GM03348 (cell line): ENCODE measurements around the gene RAD51AP1.

Experiments used
- DNase-seq: peaks from one replicate; pipeline ENCODE4 v3.0.0; 2012; ENCODE audit warnings: low spot score

Gene RAD51AP1

DNA sequence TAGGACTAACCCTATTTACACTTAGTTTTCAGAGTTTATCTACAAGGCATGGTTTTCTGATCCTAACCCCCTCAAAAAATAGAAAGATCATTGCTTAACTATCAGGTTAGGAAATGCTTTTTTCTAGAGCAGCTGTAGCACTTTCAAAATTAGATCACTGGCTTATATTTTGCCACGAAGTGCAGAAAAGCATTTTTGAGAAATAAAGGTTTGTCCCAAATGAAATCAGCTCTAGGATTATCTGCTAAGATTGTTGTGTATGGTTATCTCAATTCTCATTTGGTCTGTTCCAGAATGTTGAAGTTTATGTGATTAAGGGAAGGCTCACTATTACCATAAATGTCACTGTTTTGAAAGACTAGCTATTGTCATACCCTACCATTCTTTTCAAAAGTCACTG is 13.5 kb downstream of the RAD51AP1 start:
- DNase-seq: no peak

DNA sequence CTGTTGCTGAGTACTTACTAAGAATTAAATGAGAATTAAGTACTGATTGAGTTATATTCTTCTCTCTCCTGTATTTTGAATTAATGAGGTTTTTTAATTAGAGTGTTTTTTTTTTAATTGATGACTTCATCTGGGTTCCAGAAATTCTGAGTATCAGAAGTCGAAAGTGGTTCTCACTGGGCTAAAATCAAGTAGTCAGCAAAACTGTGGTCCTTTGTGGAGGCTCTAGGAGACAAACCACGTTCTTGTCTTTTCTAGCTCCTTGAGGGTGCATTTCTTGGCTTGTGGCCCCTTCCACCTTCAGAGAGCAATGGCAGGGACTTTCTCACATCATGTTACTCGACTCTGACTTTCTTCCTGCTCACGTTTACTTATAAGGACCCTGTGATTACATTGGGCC is 15.3 kb downstream of the RAD51AP1 start:
- no peak for DNase-seq

DNA sequence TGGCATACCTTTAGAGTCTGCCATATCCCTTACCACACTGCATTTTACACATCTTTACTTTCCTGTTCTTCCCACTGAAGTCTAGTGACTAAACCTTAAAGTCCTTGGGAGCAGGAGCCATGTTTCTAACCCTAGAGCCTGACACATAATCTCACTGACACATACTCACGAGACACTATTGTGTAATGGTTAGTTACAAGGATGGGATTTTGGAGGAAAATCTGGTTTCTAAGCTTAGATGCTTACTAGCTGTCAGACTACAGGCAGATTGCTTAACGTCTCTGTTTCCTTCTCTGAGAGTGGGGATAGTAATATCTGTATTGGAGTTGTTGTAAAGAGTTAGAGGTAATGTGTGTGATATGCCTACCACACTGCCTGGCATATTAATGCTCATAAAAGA is 17.1 kb downstream of the RAD51AP1 start:
- DNase-seq: no peak

- DNase-seq: no peak
Observed at GRCh38 chr12:4556735-4557530, 18.2 kb downstream of the RAD51AP1 start.

DNA sequence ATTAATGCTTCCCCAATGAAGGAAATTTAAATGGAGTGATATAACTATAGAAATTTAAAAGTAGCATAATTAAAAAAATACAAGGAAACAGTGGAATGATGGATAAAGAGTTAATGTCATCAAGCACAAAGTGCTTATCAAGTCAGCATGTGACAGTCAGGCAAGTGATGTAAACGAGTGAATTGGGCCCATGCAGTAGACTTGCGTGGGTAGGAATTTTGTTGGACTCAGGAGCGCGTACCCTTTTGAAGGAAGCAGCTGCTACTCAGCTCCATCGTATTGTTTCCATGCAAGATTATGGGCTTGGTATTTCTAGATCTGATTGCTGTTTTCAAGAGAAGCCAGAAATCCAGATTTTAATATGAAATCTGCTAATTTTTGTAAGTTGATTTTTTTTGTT is 18.9 kb downstream of the RAD51AP1 start:
- no peak for DNase-seq

DNA sequence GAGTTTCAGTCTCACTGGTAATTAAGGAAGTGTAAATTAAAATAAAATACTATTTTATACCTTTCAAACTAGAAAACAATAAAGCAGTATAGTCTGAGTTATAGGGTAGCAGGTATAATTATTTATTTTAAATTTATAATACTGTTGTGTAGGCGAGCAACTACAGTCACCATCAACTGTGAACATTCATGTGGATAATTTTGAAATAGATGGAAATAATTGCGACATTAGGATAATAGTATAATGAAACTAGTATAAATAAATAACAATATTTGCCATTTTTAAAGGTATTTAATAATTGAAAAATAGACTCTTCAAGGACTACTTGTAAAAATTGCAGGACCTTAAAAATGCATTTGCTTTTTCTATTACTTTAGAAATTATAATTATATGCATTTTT is 19.5 kb downstream of the RAD51AP1 start:
- DNase-seq: no peak

DNA sequence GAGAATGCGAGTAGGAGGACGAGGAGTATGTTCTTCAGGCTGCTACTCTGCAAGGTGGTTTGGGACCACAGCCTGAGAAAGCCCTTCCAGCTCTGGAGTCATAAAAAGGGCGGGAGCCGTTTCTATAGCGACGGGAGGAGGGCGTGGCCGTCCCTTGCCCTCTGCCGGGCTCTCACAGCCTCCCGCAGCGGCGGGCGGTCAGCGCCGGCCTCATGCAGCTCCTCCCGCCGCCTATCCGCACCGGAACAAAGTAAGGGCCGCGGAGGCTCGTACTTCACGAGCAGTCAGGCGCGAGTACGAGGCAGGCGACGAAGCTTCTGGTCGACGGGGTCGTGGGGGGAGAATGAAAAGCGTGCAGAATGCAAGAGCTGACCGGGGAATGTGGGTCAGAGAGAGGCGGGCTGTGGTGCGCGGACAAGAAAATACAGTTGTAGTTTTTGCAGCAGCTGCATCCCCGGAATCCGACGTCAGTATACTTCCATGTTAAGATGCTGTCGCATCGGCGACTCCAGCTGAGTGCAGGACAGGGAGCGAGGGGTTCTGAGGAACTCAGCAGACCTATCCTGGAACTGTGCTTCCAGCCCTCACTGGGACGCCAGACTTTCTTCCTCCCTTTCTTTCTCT is 23.5 kb downstream of the RAD51AP1 start, which contains the start of gene DYRK4:
Gene DYRK4 (plus strand): TSS at position 175 of the 624 bp plus-strand sequence. CDS start 38 bp downstream, at position 213.
- DNase-seq: peak; percentile 89

GRCh38 chr12:4563336-4563735 is 24.6 kb downstream of the RAD51AP1 start:
- no peak for DNase-seq

GRCh38 chr12:4564818-4565217 is 26.1 kb downstream of the RAD51AP1 start:
- DNase-seq: no peak

DNA sequence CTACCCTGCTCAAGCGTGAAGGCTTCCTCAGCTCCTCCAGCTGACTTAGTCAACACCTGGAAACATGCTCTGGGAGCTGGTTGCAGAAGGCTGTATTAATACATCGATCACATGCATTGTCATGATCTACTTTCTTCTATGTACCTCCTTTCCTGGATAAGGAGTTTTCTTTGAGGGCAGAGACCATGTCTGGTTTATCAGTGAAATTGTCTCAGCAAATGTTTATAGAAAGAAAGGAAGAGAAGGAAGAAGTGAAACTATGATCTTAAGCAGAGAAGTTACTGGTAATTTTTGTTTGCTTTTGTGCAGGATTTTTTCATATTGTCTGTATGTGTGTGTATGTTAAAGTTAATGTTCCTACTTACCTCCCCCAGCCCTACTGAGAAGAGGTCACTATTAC is 27.8 kb downstream of the RAD51AP1 start:
- no peak for DNase-seq

DNA sequence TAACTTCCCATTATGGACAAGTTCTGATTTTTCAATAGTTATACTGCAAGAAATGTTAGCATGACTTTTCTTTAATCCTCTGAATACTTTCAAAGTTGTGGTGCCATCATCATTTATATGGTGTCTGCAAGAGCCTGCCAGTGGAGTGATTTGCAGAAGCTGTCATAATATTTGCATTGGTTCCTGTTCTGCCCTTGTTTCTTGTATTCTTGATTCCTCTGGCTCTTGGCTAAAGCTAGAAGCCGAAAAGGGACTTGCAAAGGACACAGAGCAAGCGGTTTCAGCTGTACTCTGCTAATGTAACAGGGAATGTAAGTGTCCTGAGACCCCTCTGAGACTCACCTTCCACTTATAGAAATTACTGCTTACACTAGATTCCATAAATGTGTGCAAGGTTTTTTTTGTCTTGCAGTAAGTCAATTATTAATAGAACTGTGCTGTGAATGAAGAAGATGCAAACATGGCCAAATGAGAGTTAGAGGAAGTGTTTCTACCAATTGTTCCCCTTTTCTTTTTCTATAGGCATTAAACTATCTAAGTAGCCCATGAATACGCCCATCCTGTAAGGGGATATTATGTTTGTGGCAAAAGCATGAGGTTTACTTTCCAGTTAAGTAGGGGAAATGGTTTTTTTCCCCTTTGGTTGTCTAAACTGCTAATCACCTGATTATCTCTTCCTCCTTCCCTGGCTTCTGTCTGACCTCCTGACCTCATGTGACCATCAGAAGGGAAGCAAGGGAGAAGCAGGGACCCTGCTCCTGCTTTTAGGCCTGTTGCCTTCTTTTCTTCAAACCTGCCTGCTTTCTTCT is 28.6 kb downstream of the RAD51AP1 start:
- DNase-seq: no peak

DNA sequence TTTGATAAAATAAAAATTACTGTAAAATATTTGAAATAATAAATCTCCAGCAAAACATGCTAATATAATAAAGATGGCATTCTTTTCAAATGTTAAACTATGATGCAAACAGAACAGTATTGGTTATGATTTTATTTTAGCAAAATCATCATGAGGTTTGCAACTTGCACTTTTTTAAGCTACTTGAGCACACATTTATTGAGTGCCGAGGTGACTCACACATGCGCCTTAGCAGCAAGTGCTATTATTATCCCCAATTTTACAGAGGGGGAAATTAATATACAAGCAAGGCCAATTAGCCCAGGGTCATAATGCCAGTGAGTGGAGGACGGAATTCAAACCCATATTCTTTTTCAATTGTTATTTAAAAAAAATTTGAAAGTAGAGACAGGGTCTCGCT is 30.6 kb downstream of the RAD51AP1 start:
- DNase-seq: no peak

GRCh38 chr12:4572680-4573079 is 34.0 kb downstream of the RAD51AP1 start:
- no peak for DNase-seq

DNA sequence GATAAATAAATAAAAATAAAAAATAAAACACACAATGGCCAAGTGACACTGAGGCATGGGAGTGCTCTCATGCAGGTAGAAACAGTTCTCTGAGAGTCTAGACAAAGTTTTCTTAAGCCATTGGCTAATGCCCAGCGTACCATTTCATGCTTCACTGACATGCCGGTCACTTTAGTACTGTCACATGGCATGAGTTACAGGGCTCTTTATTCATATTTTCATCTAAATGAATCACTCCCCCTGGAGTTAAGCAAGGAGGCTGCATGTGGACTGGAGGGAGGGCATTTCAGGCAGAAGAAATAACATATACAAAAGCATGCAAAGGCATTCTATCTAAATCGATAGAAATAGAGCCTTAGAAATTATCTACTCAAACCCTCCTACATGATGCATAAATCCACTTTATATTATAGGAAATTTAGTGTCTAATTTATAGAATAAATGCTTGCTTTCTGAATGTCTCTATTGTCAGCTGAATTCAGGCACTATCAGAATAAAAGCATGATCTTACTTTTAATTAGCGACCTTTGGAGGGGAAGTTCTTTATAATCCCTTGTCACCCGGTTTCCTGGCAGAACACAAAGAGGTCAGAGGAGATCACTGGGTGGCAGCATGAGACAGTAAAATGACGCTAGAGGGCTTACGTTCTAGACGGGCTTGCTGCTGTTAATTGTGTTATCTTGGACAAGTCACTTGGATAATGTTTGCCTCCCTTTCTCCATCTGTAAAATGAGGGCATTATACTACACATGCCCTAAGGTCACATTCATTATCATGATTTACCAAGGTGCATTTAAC is 40.8 kb downstream of the RAD51AP1 start:
- DNase-seq: no peak

DNA sequence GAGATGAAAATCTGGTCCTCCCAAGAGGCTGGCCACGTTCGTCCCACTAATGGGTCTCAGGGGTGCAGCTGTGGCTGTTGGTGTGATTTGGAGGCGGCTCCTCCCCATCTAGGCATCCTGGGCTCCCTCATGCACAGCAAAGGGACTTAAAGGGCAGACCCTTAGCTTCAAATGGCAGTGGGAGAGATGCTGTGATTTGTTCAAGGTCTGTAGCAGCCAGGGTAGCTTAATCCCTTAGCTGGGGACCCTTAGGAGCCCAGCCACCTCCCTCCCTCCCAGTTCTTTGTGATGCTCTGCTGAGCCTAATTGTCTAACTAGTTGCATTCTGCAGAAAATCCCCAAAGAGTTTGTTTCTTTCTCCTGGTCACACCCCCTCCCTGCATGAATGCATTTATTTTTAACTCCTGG is 41.6 kb downstream of the RAD51AP1 start:
- DNase-seq: no peak

DNA sequence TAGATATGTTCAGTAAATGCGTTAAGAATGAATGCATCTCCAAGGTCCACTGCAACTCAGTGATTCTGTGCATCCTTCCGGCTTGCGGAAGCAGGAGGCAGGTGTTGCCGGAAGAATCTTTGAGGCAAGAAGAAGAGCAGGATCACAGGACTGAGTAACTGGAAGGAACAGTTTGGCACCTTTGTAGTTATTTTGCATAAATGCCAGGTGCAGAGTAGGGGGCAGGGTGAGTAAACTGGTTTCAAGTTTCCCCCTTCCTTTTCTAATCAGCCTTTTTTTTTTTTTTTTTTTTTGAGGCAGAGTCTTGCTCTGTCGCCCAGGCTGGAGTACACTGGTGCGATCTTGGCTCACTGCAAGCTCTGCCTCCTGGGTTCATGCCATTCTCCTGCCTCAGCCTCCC is 45.6 kb downstream of the RAD51AP1 start:
- DNase-seq: no peak

DNA sequence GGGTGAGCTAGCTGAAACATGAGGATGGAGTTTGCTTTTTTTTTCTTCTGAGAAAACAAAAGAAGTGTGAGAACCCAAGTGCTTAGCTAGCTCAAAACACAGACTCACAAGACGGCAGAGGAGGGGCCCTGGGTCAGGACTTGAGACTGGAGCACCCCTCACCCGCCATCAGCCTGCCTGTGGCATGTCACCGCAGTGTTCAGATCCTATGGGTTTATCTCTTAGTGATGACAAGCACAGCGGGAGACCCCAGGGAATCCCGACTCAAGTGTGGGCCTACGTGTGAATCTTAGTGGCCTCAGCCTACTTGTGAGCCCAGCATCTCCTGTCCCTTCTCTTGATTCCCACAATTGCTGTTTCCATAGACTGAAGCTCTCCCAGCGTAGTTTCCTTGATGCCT is 46.2 kb downstream of the RAD51AP1 start:
- DNase-seq: no peak

DNA sequence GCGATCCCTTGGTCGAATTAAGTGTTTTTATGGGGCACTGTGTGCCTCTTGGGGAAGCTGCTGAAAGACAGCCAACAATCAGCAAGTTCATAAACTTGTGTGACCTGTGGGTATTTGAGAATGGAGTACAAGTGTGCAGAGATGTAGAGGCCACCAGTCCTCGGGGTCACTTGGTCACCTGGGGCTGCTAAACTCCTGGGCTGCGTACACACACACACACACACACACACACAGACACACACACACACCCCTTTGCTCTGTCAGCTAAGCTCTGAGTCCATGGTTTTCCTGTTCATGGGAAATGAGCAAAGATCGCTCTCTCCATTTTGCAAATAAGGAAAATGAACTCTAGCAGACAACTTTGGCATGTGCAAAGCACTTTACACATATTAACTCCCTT is 47.8 kb downstream of the RAD51AP1 start:
- no peak for DNase-seq

DNA sequence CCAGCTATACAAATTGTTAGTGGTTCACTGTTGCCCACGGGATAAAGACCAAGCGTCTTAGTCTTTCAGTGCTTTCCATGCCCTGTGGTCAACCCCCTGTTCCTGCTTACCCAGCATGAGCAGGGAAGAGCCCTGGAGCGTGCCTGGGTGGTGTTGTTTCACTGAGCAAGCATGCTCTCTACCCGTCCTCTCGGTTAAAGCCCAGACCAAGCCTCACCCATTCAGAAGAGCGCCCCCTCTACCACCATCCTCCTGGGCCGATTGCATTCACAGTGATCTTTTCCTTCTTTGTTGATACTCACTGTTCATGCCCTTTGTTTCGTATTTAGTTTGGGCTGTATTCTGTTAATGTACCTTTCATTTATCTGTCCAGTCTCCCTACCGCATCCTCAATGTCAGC is 48.4 kb downstream of the RAD51AP1 start:
- no peak for DNase-seq

DNA sequence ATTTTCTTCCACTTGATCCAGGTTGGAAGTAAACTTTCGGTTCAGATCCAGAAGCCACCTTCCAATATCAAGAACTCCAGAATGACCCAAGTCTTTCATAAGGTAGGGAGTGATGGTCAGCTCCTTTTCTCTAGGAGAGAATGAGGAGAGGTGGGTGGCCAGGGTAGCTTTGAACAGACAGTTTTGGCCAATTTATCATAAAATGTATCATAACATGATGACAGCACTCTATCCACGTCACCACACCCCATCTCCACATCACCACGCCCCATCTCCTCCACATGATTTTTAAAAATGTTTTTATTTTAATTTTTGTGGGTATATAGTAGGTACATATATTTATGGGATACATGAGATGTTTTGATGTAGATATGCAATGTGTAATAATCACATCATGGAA is 50.2 kb downstream of the RAD51AP1 start:
- no peak for DNase-seq

GRCh38 chr12:4589941-4590340 is 51.3 kb downstream of the RAD51AP1 start:
- no peak for DNase-seq

GRCh38 chr12:4591180-4591687 is 52.5 kb downstream of the RAD51AP1 start:
- DNase-seq: no peak
